OCI-LY1 (cell line): ENCODE results near the gene CXCL14.

Source experiments
- EZH2 ChIP-seq: fragments of 200-600 bp; sonication (generic), shearing (Covaris generic); IDR thresholded peaks from 2 replicates; pipeline ENCODE4 v1.8.0; 2017; ENCODE audit warnings: borderline replicate concordance, mixed run types, mild to moderate bottlenecking, antibody characterized with exemption, low read length, moderate library complexity, mixed read lengths
- TF ChIP-seq, protein P1 (sequence below): fragments of 200-600 bp; sonication (generic), shearing (Covaris generic); IDR thresholded peaks from 2 replicates; pipeline ENCODE4 v1.5.1; 2017; ENCODE audit warnings: mild to moderate bottlenecking, antibody characterized with exemption, low read length, moderate library complexity, mixed read lengths

DNA sequence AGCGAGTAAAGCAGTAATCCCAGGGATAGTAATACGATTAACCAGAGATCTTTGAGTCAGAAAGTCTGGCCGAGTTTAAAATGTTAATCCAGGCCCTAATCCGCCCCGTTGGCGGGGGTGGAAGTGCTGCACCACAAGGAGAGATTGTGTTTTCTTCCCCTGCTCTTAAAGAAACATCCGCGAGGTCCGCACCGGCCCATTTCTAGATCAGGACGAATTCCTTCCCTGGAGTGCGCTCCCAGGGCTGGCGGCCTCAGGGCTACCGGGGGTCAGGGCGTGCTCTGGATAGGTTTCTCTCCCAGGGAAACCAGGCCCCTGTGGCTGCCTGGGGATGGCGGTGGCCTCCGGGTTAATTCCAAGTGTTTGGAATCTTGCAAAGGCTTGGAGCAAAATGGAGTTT lies 33.7 kb downstream of the CXCL14 start:
- TF ChIP-seq, protein P1, sequence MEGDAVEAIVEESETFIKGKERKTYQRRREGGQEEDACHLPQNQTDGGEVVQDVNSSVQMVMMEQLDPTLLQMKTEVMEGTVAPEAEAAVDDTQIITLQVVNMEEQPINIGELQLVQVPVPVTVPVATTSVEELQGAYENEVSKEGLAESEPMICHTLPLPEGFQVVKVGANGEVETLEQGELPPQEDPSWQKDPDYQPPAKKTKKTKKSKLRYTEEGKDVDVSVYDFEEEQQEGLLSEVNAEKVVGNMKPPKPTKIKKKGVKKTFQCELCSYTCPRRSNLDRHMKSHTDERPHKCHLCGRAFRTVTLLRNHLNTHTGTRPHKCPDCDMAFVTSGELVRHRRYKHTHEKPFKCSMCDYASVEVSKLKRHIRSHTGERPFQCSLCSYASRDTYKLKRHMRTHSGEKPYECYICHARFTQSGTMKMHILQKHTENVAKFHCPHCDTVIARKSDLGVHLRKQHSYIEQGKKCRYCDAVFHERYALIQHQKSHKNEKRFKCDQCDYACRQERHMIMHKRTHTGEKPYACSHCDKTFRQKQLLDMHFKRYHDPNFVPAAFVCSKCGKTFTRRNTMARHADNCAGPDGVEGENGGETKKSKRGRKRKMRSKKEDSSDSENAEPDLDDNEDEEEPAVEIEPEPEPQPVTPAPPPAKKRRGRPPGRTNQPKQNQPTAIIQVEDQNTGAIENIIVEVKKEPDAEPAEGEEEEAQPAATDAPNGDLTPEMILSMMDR: no peak
- no peak for TF ChIP-seq EZH2
